Glutamatergic neuron (in vitro differentiated cells): Measurements from ENCODE around the gene C8G. TPM values are rescaled to one million over a fixed set of nuclear protein-coding genes. Genes with fewer than 3 reads are reported as not detected.

Experiments used
- DNase-seq: peaks from one replicate; pipeline ENCODE4 v3.0.0; 2022
- H3K27ac Mint-ChIP-seq: one replicate; pipeline ENCODE4 v1.8.0; 2020; ENCODE audit warnings: mild to moderate bottlenecking, mixed read lengths, inconsistent platforms; ENCODE audit not compliant: unreplicated experiment
- H3K27me3 Mint-ChIP-seq: one replicate; pipeline ENCODE4 v1.8.0; 2020; ENCODE audit warnings: mild to moderate bottlenecking, moderate library complexity, mixed read lengths, inconsistent platforms; ENCODE audit not compliant: unreplicated experiment
- H3K36me3 Mint-ChIP-seq: one replicate; pipeline ENCODE4 v1.8.0; 2020; ENCODE audit warnings: mild to moderate bottlenecking, mixed read lengths, inconsistent platforms; ENCODE audit not compliant: unreplicated experiment
- H3K4me1 Mint-ChIP-seq: one replicate; pipeline ENCODE4 v1.8.0; 2020; ENCODE audit warnings: mild to moderate bottlenecking, low read depth, mixed read lengths, inconsistent platforms; ENCODE audit not compliant: unreplicated experiment
- H3K4me3 Mint-ChIP-seq: one replicate; pipeline ENCODE4 v1.8.0; 2020; ENCODE audit warnings: mild to moderate bottlenecking, mixed read lengths, inconsistent platforms; ENCODE audit not compliant: unreplicated experiment
- H3K9me3 Mint-ChIP-seq: one replicate; pipeline ENCODE4 v1.8.0; 2020; ENCODE audit warnings: mild to moderate bottlenecking, moderate library complexity, mixed read lengths, inconsistent platforms; ENCODE audit not compliant: unreplicated experiment
- total RNA-seq: library from RNA; stranded (reverse); fragmentation: NEBNext Ultra II Directional; extraction: Animal tissue kit (Norgen Biotek cat#: 25700); gene quantifications from one replicate; pipeline ENCODE4 v1.2.1, GENCODE V29; 2021; ENCODE audit not compliant: unreplicated experiment
- TF ChIP-seq, protein P1 (sequence below): fragments of 200-600 bp; sonication (generic); IDR thresholded peaks from one replicate; pipeline ENCODE4 v1.5.0; 2021; ENCODE audit not compliant: partially characterized antibody, unreplicated experiment

Gene C8G
- total RNA-seq, 1 donor from 2014 or later = 14.5 TPM

DNA sequence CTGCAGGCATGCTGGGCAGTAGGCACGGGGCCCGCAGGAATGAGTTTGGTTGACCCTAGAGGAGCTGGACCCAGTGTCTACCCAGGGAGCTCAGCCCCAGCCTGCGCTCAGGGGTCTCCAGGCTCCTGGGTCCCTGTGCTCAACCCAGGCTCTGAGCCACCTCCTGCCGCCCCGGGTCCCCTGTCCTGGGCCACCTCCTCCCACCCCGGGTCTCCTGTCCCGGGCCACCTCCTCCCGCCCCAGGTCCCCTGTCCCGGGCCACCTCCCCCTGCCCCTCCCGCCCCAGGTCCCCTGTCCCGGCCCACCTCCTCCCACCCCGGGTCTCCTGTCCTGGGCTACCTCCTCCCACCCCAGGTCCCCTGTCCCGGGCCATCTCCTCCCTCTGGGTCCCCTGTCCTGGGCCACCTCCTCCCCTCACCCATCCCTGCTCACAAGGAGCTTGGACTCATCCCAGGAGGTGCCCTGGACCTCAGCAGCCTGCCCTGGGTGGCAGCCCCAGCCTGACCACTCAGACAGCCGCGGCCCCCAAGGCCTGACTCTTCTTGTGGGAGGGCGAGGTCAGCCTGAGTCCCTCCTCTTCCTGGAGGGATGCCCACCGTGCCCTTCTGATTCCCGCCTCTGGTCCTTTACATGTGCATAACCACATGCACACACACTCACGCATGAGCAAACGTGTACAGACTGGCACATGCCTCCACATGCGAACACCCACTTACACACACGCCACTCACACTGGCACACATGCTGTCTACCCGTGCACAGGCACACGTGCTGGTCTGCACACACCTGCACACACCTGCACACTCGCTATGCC is 9.4 kb downstream of the C8G start:
- H3K27ac Mint-ChIP-seq = no peak overlapping the region
- peaks cover 10% of the 10 kb centered on the region for H3K9me3 Mint-ChIP-seq
- no peak overlapping the region for H3K4me3 Mint-ChIP-seq
- no peaks in the 10 kb centered on the region for H3K4me1 Mint-ChIP-seq
- peak; percentile 19 for DNase-seq
- H3K36me3 Mint-ChIP-seq = no peaks in the 10 kb centered on the region
- TF ChIP-seq, protein P1, sequence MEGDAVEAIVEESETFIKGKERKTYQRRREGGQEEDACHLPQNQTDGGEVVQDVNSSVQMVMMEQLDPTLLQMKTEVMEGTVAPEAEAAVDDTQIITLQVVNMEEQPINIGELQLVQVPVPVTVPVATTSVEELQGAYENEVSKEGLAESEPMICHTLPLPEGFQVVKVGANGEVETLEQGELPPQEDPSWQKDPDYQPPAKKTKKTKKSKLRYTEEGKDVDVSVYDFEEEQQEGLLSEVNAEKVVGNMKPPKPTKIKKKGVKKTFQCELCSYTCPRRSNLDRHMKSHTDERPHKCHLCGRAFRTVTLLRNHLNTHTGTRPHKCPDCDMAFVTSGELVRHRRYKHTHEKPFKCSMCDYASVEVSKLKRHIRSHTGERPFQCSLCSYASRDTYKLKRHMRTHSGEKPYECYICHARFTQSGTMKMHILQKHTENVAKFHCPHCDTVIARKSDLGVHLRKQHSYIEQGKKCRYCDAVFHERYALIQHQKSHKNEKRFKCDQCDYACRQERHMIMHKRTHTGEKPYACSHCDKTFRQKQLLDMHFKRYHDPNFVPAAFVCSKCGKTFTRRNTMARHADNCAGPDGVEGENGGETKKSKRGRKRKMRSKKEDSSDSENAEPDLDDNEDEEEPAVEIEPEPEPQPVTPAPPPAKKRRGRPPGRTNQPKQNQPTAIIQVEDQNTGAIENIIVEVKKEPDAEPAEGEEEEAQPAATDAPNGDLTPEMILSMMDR = no peak
- H3K27me3 Mint-ChIP-seq = peaks cover 4% of the 10 kb centered on the region

DNA sequence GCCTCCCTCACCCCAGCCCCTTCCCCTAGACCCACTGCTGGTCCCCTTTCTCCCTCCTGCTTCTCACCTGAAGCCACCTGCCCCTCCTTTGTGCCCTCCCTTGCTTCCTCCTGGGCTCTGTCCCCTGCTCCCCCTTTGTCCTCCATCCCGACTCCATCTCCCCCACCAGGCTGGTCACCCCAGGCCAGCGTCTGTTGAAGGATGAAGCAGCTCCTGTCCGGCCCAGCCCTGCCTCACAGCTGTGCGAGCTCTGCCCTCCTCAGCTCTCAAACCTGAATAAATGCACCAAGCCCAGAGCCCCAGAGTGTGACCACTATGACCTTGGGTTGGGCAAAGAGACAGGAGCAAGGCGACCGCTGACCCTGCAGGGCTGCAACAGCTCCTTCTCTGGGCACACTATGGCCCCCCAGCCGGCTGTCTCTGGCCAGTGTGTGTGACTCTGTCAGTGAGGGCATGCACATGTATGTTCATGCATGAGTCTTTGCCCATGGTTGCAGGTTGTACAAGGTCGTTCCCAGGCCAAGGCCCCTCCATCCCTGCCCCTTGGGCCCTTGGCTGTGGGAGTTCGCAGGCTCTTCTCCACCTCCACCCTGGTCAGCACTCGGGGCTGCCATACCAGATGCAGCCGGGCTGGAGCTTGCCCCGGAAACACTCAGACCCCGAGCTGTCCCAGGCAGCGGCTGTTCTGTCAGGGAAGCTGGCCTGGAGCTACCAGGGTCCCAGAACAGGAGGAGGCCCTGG is 10.3 kb downstream of the C8G start:
- TF ChIP-seq, protein P1 = no peak
- peak; percentile 14 for DNase-seq
- H3K27me3 Mint-ChIP-seq = peaks cover 4% of the 10 kb centered on the region
- no peaks in the 10 kb centered on the region for H3K4me1 Mint-ChIP-seq
- peaks cover 10% of the 10 kb centered on the region for H3K9me3 Mint-ChIP-seq
- no peak overlapping the region for H3K27ac Mint-ChIP-seq
- H3K36me3 Mint-ChIP-seq = no peaks in the 10 kb centered on the region
- no peak overlapping the region for H3K4me3 Mint-ChIP-seq

DNA sequence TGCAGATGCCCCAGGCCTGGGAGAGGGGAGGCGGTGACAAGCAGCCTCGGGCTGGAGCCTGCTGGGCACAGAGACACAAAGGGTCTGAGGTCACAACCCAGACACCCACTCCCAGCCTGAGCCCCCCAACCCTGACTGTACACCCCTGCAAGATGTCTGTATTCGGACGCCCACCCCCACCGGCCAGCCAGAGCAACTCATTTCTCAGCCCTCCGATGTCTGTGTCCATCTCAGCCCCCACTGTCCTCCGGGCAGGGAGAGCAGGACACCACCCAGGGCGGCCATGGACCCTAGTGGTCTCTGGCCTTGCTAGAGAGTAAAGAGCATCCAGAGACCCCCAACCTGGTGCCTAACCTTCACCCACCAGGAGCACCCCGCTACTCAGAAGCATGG is 10.9 kb downstream of the C8G start:
- TF ChIP-seq, protein P1 = no peak
- peaks cover 4% of the 10 kb centered on the region for H3K27me3 Mint-ChIP-seq
- no peaks in the 10 kb centered on the region for H3K36me3 Mint-ChIP-seq
- H3K4me3 Mint-ChIP-seq = no peak overlapping the region
- no peak overlapping the region for H3K27ac Mint-ChIP-seq
- H3K9me3 Mint-ChIP-seq = peaks cover 10% of the 10 kb centered on the region
- H3K4me1 Mint-ChIP-seq = no peaks in the 10 kb centered on the region
- no peak for DNase-seq

DNA sequence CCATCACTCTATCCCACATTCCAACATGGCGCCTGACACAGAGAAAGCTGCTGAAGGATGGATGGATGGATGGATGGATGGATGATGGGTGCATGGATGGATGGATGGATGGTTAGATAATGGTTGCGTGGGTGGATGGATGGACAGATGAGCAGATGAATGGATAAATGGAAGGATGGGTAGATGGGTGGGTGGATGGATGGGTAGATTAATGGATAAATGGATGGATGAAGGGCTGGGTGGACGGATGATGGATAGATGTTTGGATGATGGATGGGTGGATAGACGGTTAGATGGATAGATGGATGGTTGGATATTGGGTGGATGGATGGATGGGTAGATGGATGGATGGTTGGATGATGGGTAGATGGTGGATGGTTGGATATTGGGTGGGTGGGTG is 11.6 kb downstream of the C8G start:
- Mint-ChIP-seq H3K36me3 (no peaks in the 10 kb centered on the region), H3K4me3 (no peak overlapping the region), H3K27me3 (peaks cover 4% of the 10 kb centered on the region), H3K27ac (no peak overlapping the region), H3K4me1 (no peaks in the 10 kb centered on the region), H3K9me3 (peaks cover 10% of the 10 kb centered on the region)
- TF ChIP-seq, protein P1 = no peak
- no peak for DNase-seq

DNA sequence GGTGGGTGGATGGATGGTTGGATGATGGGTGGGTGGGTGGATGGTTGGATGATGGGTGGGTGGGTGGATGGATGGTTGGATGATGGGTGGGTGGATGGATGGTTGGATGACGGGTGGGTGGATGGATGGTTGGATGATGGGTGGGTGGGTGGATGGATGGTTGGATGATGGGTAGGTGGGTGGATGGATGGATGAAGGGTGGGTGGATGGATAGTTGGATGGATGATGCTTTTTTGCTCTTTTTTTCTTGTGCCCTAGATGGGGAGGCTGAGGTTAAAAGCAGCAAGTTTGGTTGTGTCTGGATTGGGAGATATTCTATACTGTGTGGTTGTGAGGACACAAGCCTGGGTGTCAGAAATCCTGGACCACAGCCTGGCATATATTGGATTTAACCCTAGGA is 12.4 kb downstream of the C8G start:
- no peak overlapping the region for H3K27ac Mint-ChIP-seq
- H3K27me3 Mint-ChIP-seq = peaks cover 4% of the 10 kb centered on the region
- no peak overlapping the region for H3K4me3 Mint-ChIP-seq
- peaks cover 10% of the 10 kb centered on the region for H3K9me3 Mint-ChIP-seq
- TF ChIP-seq, protein P1 = no peak
- H3K36me3 Mint-ChIP-seq = no peaks in the 10 kb centered on the region
- DNase-seq = no peak
- no peaks in the 10 kb centered on the region for H3K4me1 Mint-ChIP-seq
